GM10266 (cell line): ENCODE measurements around the gene CBL.

Experiments used
- DNase-seq: peaks from one replicate; pipeline ENCODE4 v3.0.0; 2012; ENCODE audit errors: extremely low spot score
- TF ChIP-seq, protein P1 (sequence below): IDR thresholded peaks from 2 replicates; pipeline ENCODE4 v1.5.1; 2012; ENCODE audit warnings: mild to moderate bottlenecking, low read depth; ENCODE audit not compliant: control insufficient read depth, insufficient read depth; ENCODE audit errors: missing control alignments

The CBL gene

GRCh38 chr11:119236490-119236889 lies 30.4 kb downstream of the CBL start:
- TF ChIP-seq, protein P1, sequence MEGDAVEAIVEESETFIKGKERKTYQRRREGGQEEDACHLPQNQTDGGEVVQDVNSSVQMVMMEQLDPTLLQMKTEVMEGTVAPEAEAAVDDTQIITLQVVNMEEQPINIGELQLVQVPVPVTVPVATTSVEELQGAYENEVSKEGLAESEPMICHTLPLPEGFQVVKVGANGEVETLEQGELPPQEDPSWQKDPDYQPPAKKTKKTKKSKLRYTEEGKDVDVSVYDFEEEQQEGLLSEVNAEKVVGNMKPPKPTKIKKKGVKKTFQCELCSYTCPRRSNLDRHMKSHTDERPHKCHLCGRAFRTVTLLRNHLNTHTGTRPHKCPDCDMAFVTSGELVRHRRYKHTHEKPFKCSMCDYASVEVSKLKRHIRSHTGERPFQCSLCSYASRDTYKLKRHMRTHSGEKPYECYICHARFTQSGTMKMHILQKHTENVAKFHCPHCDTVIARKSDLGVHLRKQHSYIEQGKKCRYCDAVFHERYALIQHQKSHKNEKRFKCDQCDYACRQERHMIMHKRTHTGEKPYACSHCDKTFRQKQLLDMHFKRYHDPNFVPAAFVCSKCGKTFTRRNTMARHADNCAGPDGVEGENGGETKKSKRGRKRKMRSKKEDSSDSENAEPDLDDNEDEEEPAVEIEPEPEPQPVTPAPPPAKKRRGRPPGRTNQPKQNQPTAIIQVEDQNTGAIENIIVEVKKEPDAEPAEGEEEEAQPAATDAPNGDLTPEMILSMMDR: no peak
- no peak for DNase-seq

- DNase-seq: no peak
- TF ChIP-seq, protein P1: no peak
These were observed 30.8 kb downstream of the CBL start for GRCh38 chr11:119236891-119237290.

DNA sequence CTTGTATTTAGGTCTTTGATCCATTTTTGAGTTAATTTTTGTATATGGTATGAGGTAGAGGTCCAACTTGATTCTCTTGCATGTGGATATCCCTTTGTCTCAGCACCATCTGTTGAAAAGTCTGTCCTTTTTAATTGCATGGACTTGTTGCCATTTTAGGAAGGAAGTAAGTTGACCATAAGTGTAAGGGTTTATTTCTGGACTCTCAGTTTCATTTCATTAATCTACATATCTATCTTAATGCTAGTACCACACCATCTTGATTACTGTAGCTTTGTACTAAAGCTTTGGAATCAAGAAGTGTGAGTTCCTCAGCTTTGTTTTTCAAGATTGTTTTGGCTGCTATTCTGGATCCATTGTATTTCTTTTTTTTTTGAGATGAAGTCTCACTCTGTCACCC lies 31.4 kb downstream of the CBL start:
- TF ChIP-seq, protein P1: no peak
- no peak for DNase-seq

GRCh38 chr11:119248750-119249670 lies 42.9 kb downstream of the CBL start:
- DNase-seq: no peak
- TF ChIP-seq, protein P1: no peak

- TF ChIP-seq, protein P1: no peak
- no peak for DNase-seq
These were observed 43.5 kb downstream of the CBL start for GRCh38 chr11:119249671-119250010.

DNA sequence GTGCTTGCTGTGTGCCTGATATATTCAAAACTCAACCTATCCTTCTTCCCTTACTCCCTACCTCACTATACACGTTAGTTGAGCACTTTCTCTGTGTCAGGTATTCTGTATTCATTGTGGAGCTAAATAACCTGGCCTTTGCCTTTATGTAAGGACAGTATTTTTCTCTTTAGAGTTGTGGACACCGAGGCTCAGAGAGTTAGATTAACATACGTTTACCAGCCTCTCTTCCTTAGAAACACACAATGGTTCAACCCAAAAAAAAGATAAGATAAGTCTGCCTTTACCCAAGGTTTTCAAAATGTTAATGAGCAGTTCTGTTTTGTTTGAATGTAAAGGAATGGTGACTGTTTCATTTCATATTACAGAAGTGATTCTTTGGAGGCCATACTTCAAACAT lies 45.0 kb downstream of the CBL start:
- no peak for DNase-seq
- TF ChIP-seq, protein P1: no peak

GRCh38 chr11:119254239-119254638 lies 48.1 kb downstream of the CBL start:
- TF ChIP-seq, protein P1: no peak
- DNase-seq: no peak
